Uterus (tissue), 2 donors: Measurements from ENCODE around the gene PAWR.

Experiments
- CTCF ChIP-seq, 4 experiments: fragments of 200-600 bp in 2 of 4; fragments of 450-650 bp in 2 of 4; sonication (generic) in 2 of 4; IDR thresholded peaks; one replicate each; pipeline ENCODE4 v1.5.1; 2016 to 2019; ENCODE audit warnings: antibody characterized with exemption in 4 of 4, mild to moderate bottlenecking in 2 of 4, moderate library complexity in 1 of 4
- POLR2A ChIP-seq, 2 donors: fragments of 450-650 bp; IDR thresholded peaks; one replicate each; pipeline ENCODE4 v1.6.1; 2016; ENCODE audit warnings: antibody characterized with exemption in 2 of 2, mild to moderate bottlenecking in 1 of 2, moderate library complexity in 1 of 2

- TF ChIP-seq POLR2A (IDR thresholded peaks at IDR 0.05) (no peak), CTCF (IDR thresholded peaks at IDR 0.05) (no peak)
Measured at GRCh38 chr12:79668113-79668512, 22.7 kb downstream of the PAWR start.
